ENCODE measurements around the gene LEP.

Gene LEP

GRCh38 chr7:128240696-128241386 lies at the start of gene LEP:
Gene LEP (plus strand): TSS chr7:128241278. CDS start chr7:128252019, 10,741 bp downstream.
- Histone ChIP-seq H3F3A (ENCODE audit: control insufficient read depth, insufficient read depth) (no peaks in the 10 kb centered on the region), H3K79me2 (ENCODE audit: control insufficient read depth, low read length) (no peaks in the 10 kb centered on the region), H3K4me1 (ENCODE audit: control insufficient read depth, low read length) (peaks cover 4% of the 10 kb centered on the region), H3K9me3 (ENCODE audit: control insufficient read depth, insufficient read depth, low read length) (peaks cover 9% of the 10 kb centered on the region; the same call in 1 of the 2 replicates), H3K27ac (ENCODE audit: low read depth, low read length) (no peak within 1 kb of the TSS), H3K4me2 (ENCODE audit: low read length) (no peak within 1 kb of the TSS), H3K27me3 (ENCODE audit: control insufficient read depth, low read length) (peaks cover 9% of the 10 kb centered on the region), H3K4me3 (ENCODE audit: low read length) (no peak within 1 kb of the TSS), H3K9me2 (replicated peaks; ENCODE audit: control insufficient read depth, low read length) (no peaks in the 10 kb centered on the region), H3K36me3 (ENCODE audit: control insufficient read depth, low read length) (no peaks in the 10 kb centered on the region), H4K20me1 (ENCODE audit: control insufficient read depth, insufficient read depth, low read depth, low read length) (no peaks in the 10 kb centered on the region)
- TF ChIP-seq CTCF (IDR thresholded peaks at IDR 0.05; ENCODE audit: low read depth, low read length, poor library complexity, severe bottlenecking) (no peak), EZH2phosphoT487 (IDR thresholded peaks at IDR 0.05; ENCODE audit: borderline replicate concordance, low read length) (no peak)

GRCh38 chr7:128192497-128193142 lies 48.5 kb upstream of the LEP start:
- Histone ChIP-seq H3K9me3 (ENCODE audit: control insufficient read depth, insufficient read depth, low read length) (peaks cover 35% of the 10 kb centered on the region), H3K4me1 (ENCODE audit: control insufficient read depth, low read length) (no peaks in the 10 kb centered on the region), H3K36me3 (ENCODE audit: control insufficient read depth, low read length) (no peaks in the 10 kb centered on the region), H3F3A (ENCODE audit: control insufficient read depth, insufficient read depth) (no peaks in the 10 kb centered on the region), H3K79me2 (ENCODE audit: control insufficient read depth, low read length) (no peaks in the 10 kb centered on the region), H3K9me2 (replicated peaks; ENCODE audit: control insufficient read depth, low read length) (no peaks in the 10 kb centered on the region), H3K4me3 (ENCODE audit: low read length) (no peak overlapping the region), H3K27ac (ENCODE audit: low read depth, low read length) (no peak overlapping the region), H4K20me1 (ENCODE audit: control insufficient read depth, insufficient read depth, low read depth, low read length) (no peaks in the 10 kb centered on the region), H3K27me3 (ENCODE audit: control insufficient read depth, low read length) (no peaks in the 10 kb centered on the region), H3K4me2 (ENCODE audit: low read length) (no peak overlapping the region)
- TF ChIP-seq EZH2phosphoT487 (IDR thresholded peaks at IDR 0.05; ENCODE audit: borderline replicate concordance, low read length) (no peak), CTCF (IDR thresholded peaks at IDR 0.05; ENCODE audit: low read depth, low read length, poor library complexity, severe bottlenecking) (no peak)

GRCh38 chr7:128194533-128195282 lies 46.4 kb upstream of the LEP start:
- H3K27ac ChIP-seq (ENCODE audit: low read depth, low read length), result no peak overlapping the region
- no peaks in the 10 kb centered on the region for H3F3A ChIP-seq (ENCODE audit: control insufficient read depth, insufficient read depth)
- H3K4me1 ChIP-seq (ENCODE audit: control insufficient read depth, low read length), result no peaks in the 10 kb centered on the region
- H3K9me3 ChIP-seq (ENCODE audit: control insufficient read depth, insufficient read depth, low read length), result peaks cover 35% of the 10 kb centered on the region
- H3K36me3 ChIP-seq (ENCODE audit: control insufficient read depth, low read length), result no peaks in the 10 kb centered on the region
- no peaks in the 10 kb centered on the region for H3K9me2 ChIP-seq (replicated peaks; ENCODE audit: control insufficient read depth, low read length)
- TF ChIP-seq EZH2phosphoT487 (IDR thresholded peaks at IDR 0.05; ENCODE audit: borderline replicate concordance, low read length), result no peak
- no peak for TF ChIP-seq CTCF (IDR thresholded peaks at IDR 0.05; ENCODE audit: low read depth, low read length, poor library complexity, severe bottlenecking)
- H3K79me2 ChIP-seq (ENCODE audit: control insufficient read depth, low read length), result no peaks in the 10 kb centered on the region
- no peak overlapping the region for H3K4me2 ChIP-seq (ENCODE audit: low read length)
- H3K4me3 ChIP-seq (ENCODE audit: low read length), result no peak overlapping the region
- H3K27me3 ChIP-seq (ENCODE audit: control insufficient read depth, low read length), result no peaks in the 10 kb centered on the region
- no peaks in the 10 kb centered on the region for H4K20me1 ChIP-seq (ENCODE audit: control insufficient read depth, insufficient read depth, low read depth, low read length)

Data from DOHH2 (cell line).